Measurements from ENCODE around the gene CDH4. TPM values are rescaled to one million over a fixed set of nuclear protein-coding genes. Genes with fewer than 3 reads are reported as not detected.

The CDH4 gene
- total and polyA plus RNA-seq, 7 donors: under 0.01 to 0.06 TPM; not detected in 5

DNA sequence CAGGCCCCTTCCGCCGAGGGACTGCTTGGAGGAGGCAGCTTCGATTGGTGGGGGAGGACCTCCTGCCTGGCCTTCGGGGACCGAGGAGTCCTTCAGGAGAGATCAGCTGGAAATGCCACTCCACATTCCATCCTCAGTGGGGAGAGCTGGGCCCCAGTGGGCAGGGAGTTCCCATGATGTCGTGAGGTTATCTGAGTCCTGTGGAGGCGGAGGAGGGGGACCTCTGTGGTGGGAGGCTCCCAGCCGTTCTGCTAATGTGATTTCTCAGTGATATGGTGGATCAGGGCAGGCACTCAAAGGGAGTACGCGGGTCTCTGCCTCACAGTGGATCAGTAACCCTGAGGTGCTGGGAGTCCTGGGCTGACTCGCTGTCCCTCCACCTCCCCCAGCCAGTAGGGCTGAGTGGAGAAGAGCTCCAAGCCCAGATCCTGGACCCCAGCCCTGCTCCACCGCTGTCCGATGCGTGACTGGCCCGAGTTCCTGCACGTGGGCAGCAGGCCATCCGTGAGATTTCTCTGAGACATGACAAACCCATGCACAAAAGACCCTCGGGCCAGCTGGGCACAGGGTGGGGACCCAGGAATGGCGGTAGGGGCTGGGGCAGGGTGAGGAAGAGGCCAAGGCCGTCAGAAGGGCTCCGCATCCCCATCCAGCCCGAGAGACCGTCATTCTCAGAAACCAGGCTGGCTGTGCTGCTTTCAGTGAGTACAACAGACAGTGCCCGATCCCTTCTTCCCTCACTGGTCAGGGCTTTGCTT lies 617.9 kb downstream of the CDH4 start:
- no peak for DNase-seq
- no peak for TF ChIP-seq POLR2AphosphoS5 (IDR thresholded peaks at IDR 0.05)
- no peak for TF ChIP-seq EP300 (IDR thresholded peaks at IDR 0.05)
- TF ChIP-seq, protein P1, sequence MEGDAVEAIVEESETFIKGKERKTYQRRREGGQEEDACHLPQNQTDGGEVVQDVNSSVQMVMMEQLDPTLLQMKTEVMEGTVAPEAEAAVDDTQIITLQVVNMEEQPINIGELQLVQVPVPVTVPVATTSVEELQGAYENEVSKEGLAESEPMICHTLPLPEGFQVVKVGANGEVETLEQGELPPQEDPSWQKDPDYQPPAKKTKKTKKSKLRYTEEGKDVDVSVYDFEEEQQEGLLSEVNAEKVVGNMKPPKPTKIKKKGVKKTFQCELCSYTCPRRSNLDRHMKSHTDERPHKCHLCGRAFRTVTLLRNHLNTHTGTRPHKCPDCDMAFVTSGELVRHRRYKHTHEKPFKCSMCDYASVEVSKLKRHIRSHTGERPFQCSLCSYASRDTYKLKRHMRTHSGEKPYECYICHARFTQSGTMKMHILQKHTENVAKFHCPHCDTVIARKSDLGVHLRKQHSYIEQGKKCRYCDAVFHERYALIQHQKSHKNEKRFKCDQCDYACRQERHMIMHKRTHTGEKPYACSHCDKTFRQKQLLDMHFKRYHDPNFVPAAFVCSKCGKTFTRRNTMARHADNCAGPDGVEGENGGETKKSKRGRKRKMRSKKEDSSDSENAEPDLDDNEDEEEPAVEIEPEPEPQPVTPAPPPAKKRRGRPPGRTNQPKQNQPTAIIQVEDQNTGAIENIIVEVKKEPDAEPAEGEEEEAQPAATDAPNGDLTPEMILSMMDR (IDR thresholded peaks at IDR 0.05): no peak
- TF ChIP-seq POLR2A (IDR thresholded peaks at IDR 0.05): no peak
- intact Hi-C loops (cut with DNase I): no loop called here
- H3K4me1 ChIP-seq: no peaks in the 10 kb centered on the region
- 78 to 81% methylated on average over 24 of the region's 24 CpGs for WGBS, 2 donors
- no peak overlapping the region for H3K4me3 ChIP-seq
- H3K27ac ChIP-seq: no peak overlapping the region
- no peaks in the 10 kb centered on the region for H3K36me3 ChIP-seq
- H3K9me3 ChIP-seq: peaks cover 0 to 5% (median 0%) of the 10 kb centered on the region in 4 donors
- H3K27me3 ChIP-seq: peaks cover 0 to 24% (median 0%) of the 10 kb centered on the region in 3 donors

DNA sequence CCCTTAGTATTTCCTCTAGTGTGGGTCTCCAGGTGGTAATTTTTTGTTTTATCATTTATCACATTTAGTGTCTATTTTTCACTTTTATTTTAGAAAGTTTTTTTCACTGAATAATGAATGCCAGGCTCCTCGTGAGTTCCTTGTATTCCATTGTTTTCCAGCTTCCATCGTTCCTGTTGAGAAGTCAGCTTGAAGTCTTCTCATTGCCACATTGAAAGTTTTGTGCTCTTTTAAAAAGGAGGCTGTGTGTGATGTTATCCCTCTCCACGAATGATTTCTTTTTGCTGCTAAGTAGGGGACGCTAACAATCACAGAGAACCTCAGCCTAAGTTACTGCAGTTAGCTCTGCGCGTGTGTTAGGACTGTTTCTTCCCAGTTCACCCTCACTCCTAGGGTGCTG lies 619.1 kb downstream of the CDH4 start:
- Histone ChIP-seq H3K4me1 (no peaks in the 10 kb centered on the region), H3K4me3 (no peak overlapping the region), H3K27me3 (peaks cover 0 to 26% (median 5%) of the 10 kb centered on the region in 3 donors), H3K9me3 (peaks cover 0 to 5% (median 0%) of the 10 kb centered on the region in 4 donors), H3K36me3 (no peaks in the 10 kb centered on the region), H3K27ac (no peak overlapping the region)
- 81 to 85% methylated on average over 6 of the region's 6 CpGs for WGBS, 2 donors
- TF ChIP-seq POLR2A (IDR thresholded peaks at IDR 0.05): no peak
- TF ChIP-seq, protein P1 (IDR thresholded peaks at IDR 0.05): no peak
- no peak for TF ChIP-seq EP300 (IDR thresholded peaks at IDR 0.05)
- no peak for TF ChIP-seq POLR2AphosphoS5 (IDR thresholded peaks at IDR 0.05)
- intact Hi-C loops (cut with DNase I): no loop called here
- no peak for DNase-seq

DNA sequence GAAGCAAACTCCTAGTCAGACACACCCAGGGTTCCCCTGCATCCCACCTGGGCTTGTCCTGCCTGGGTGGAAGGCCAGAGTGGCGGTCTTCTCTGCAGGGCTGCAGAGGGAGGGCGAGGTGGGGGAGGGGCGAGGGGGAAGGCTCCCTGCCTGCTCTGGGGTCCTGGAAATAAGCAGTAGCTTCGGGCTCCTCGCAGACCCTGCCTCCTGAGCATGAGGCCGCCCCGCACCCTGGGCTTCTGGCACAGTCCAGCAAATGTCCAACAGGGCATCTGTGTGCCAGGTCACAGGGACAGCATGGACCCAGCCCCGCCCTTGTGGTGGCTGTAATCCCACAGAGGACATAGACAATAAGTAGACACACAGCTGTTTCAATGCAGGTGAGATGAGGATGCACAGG lies 619.9 kb downstream of the CDH4 start:
- no peaks in the 10 kb centered on the region for H3K36me3 ChIP-seq
- no peaks in the 10 kb centered on the region for H3K4me1 ChIP-seq
- intact Hi-C loops (cut with DNase I): no loop called here
- peaks cover 0 to 5% (median 0%) of the 10 kb centered on the region in 4 donors for H3K9me3 ChIP-seq
- peaks cover 0 to 24% (median 8%) of the 10 kb centered on the region in 3 donors for H3K27me3 ChIP-seq
- no peak for DNase-seq
- no peak for TF ChIP-seq POLR2A (IDR thresholded peaks at IDR 0.05)
- TF ChIP-seq, protein P1 (IDR thresholded peaks at IDR 0.05): no peak
- TF ChIP-seq EP300 (IDR thresholded peaks at IDR 0.05): no peak
- TF ChIP-seq POLR2AphosphoS5 (IDR thresholded peaks at IDR 0.05): no peak
- no peak overlapping the region for H3K27ac ChIP-seq
- WGBS, 2 donors: 76 to 82% methylated on average over 8 of the region's 8 CpGs
- no peak overlapping the region for H3K4me3 ChIP-seq

DNA sequence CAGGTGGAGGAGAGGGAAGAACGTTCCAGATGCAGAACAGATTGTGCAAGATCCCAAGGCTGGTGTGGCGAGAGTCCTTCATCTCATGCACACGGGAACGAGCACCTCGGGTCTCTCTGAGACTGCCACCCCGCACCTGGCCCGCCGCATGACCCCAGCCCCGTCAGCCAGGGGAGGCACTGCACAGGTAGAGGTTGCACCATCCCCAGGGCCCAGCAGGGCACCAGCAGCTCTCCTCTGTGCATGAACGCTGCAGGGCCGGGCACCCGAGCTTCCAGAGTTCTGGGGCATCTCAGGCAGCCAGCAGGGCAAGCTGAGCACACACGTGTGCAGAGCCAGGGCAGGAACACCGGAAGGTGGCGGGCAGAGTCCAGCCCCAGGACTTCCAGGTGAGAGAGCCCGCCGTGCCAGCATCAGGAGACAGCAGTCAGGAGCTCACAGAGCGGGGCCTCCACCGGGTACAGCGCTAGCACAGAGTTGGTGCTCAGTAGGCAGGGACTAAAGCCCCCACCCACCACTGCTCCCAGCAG lies 620.4 kb downstream of the CDH4 start:
- Histone ChIP-seq H3K27ac (no peak overlapping the region), H3K27me3 (peaks cover 0 to 27% (median 8%) of the 10 kb centered on the region in 3 donors), H3K36me3 (no peaks in the 10 kb centered on the region), H3K4me3 (no peak overlapping the region), H3K4me1 (no peaks in the 10 kb centered on the region), H3K9me3 (peaks cover 0 to 5% (median 0%) of the 10 kb centered on the region in 4 donors)
- intact Hi-C loops (cut with DNase I): no loop called here
- TF ChIP-seq, protein P1 (IDR thresholded peaks at IDR 0.05): no peak
- TF ChIP-seq POLR2A (IDR thresholded peaks at IDR 0.05) (no peak), EP300 (IDR thresholded peaks at IDR 0.05) (no peak), POLR2AphosphoS5 (IDR thresholded peaks at IDR 0.05) (no peak)
- 82 to 90% methylated on average over 20 of the region's 20 CpGs for WGBS, 2 donors
- no peak for DNase-seq

Measured in sigmoid colon (tissue), 7 donors.